Heart right ventricle (tissue), 16 donors: Measurements from ENCODE around the gene COX7A2L. TPM values are rescaled to one million over a fixed set of nuclear protein-coding genes. Genes with fewer than 3 reads are reported as not detected.

Experiments used
- ATAC-seq, 8 donors: fragments of 200-7000 bp; cut with Tn5 transposase; one replicate each; pipeline ENCODE4 v1.9.1; 2020; ENCODE audit warnings: mild to moderate bottlenecking in 8 of 8, moderate library complexity in 8 of 8, moderate number of reproducible peaks in 1 of 8
- DNase-seq, 2 donors: peaks; one replicate each; pipeline ENCODE4 v3.0.0-alpha.2; 2020
- H3K27ac ChIP-seq, 10 donors: fragments of 200-600 bp; sonication (generic) in 2 of 10; one replicate each; pipeline versions ENCODE4 v1.5.0 to v1.8.0; 2020 to 2022; ENCODE audit warnings: mild to moderate bottlenecking in 3 of 10
- H3K27me3 ChIP-seq, 7 donors: fragments of 200-600 bp; one replicate each; pipeline ENCODE4 v1.8.0; 2021 to 2022; ENCODE audit warnings: mild to moderate bottlenecking in 2 of 7
- H3K36me3 ChIP-seq, 9 donors: fragments of 200-600 bp; sonication (generic) in 1 of 9; one replicate each; pipeline versions ENCODE4 v1.5.0 to v1.8.0; 2020 to 2022; ENCODE audit warnings: mild to moderate bottlenecking in 2 of 9
- H3K4me1 ChIP-seq, 9 donors: fragments of 200-600 bp; sonication (generic) in 1 of 9; one replicate each; pipeline versions ENCODE4 v1.5.0 to v1.8.0; 2020 to 2022; ENCODE audit warnings: mild to moderate bottlenecking in 4 of 9
- H3K4me3 ChIP-seq, 10 donors: fragments of 200-600 bp; sonication (generic) in 2 of 10; one replicate each; pipeline versions ENCODE4 v1.5.0 to v1.8.0; 2020 to 2022; ENCODE audit warnings: mild to moderate bottlenecking in 7 of 10, moderate library complexity in 2 of 10
- H3K9me3 ChIP-seq, 11 donors: fragments of 200-600 bp in 10 of 11; sonication (generic) in 2 of 11; one replicate each; pipeline versions ENCODE4 v1.5.0 to v1.8.0; 2013 to 2022; ENCODE audit warnings: mild to moderate bottlenecking in 2 of 11, control low read depth in 1 of 11, moderate library complexity in 1 of 11
- CTCF ChIP-seq, 9 donors: fragments of 200-600 bp; sonication (generic) in 2 of 9; IDR thresholded peaks; one replicate each; pipeline versions ENCODE4 v1.5.0 to v1.8.0; 2021 to 2022; ENCODE audit warnings: antibody characterized with exemption in 9 of 9, mild to moderate bottlenecking in 5 of 9, moderate library complexity in 1 of 9
- WGBS, 2 donors: extraction: QIAGEN DNeasy Blood & Tissue Kit; methylation state at CpG; one replicate each; pipeline ENCODE4 v1.1.7; 2013; ENCODE audit warnings: inconsistent platforms in 1 of 2; 5-methylcytosine and 5-hydroxymethylcytosine counted together
- intact Hi-C, 10 donors: fragments of 100-400 bp; cut with DNase I; formaldehyde crosslinking; loops; one replicate each; pipeline versions ENCODE4 v1.11.1 to v1.14.2; 2022
- polyA plus RNA-seq, 2 donors: library from polyadenylated mRNA; stranded (reverse); fragments of 200-250 nt; gene quantifications; one replicate each; pipeline ENCODE4 v1.2.3, GENCODE V29; 2013
- total RNA-seq, 10 donors: library from RNA; stranded (reverse); fragmentation: NEBNext Ultra II Directional in 3 of 10; extraction: Animal tissue kit (Norgen Biotek cat#: 25700) in 3 of 10; gene quantifications; one replicate each; pipeline versions ENCODE4 v1.2.1 to v1.2.4, GENCODE V29; 2021 to 2023
- donor health status: Arrhythmogenic right ventricular cardiomyopathy.
- donor health status: ischemic (EF 13 %, LVEDD 7.1; RV severe dilation, severe dysfunction).
- donor health status: healthy with polysubstance abuse.
- donor health status: DM: no; HTN: yes; CAD: no.
- donor health status: DM: no; HTN: no; CAD: no.
- donor health status: ischemic (EF 25% LVEDD 6.9; RV normal size, moderate dysfunction).
- donor health status: ischemic (EF 25% LVEDD 5.7; RV mildly dilated, moderate dysfunction).
- donor health status: healthy.
- donor health status: DM: yes; HTN: yes; CAD: no.
- donor health status: Ischemic cardiomyopathy.
- donor health status: ischemic (EF 35%, LVEDD 5.7; RV mildly dilated, moderate dysfunction).
- donor health status: nonischemic (EF 11% LVEDD 7.7; RV severe dilation, severe dysfunction).
- donor health status: DM: yes; HTN: yes; CAD: no.
- donor health status: PGD.
- donor health status: ischemic (EF 29% LVEDD 5.4; RV normal size, mild dysfunction).
- donor health status: nonischemic (EF 23%, LVEDD 6.1; RV moderate dilation, normal function).

Gene COX7A2L
- total and polyA plus RNA-seq, 12 donors: 36.4 to 141 (median 106) TPM

GRCh38 chr2:42359965-42360483, 993 bp downstream of the COX7A2L start:
- Histone ChIP-seq H3K27me3 (no peaks in the 10 kb centered on the region), H3K27ac (peak overlapping the region in 8 of 10 donors; percentile 85 to 99 (median 96)), H3K36me3 (peaks cover 0 to 5% (median 0%) of the 10 kb centered on the region in 9 donors), H3K9me3 (no peaks in the 10 kb centered on the region), H3K4me1 (peaks cover 10 to 38% (median 34%) of the 10 kb centered on the region in 9 donors), H3K4me3 (peak overlapping the region; percentile 66 to 100 (median 89))
- intact Hi-C loops: loop anchor here in 7 of 10 donors (2.0 to 10.0 kb wide), 5 partner anchors 259 to 265 kb away; no protein-coding TSS in a partner anchor
- 9 to 11% methylated on average over 12 of the region's 12 CpGs for WGBS, 2 donors
- ATAC-seq (no peak), DNase-seq (no peak)
- TF ChIP-seq CTCF (IDR thresholded peaks at IDR 0.05): no peak

GRCh38 chr2:42359304-42359964, 1.6 kb downstream of the COX7A2L start:
- peak overlapping the region in 5 of 10 donors; percentile 95 to 99 (median 96) for H3K27ac ChIP-seq
- 46 to 47% methylated on average over 6 of the region's 6 CpGs for WGBS, 2 donors
- no peak for ATAC-seq
- no peaks in the 10 kb centered on the region for H3K27me3 ChIP-seq
- DNase-seq: no peak
- TF ChIP-seq CTCF (IDR thresholded peaks at IDR 0.05): no peak
- no peaks in the 10 kb centered on the region for H3K9me3 ChIP-seq
- H3K4me3 ChIP-seq: peak overlapping the region in 9 of 10 donors; percentile 66 to 100 (median 90)
- peaks cover 0 to 5% (median 0%) of the 10 kb centered on the region in 9 donors for H3K36me3 ChIP-seq
- peaks cover 10 to 43% (median 38%) of the 10 kb centered on the region in 9 donors for H3K4me1 ChIP-seq
- intact Hi-C loops: no loop called here

GRCh38 chr2:42353792-42354429, 7.1 kb downstream of the COX7A2L start:
- TF ChIP-seq CTCF (IDR thresholded peaks at IDR 0.05): no peak
- intact Hi-C loops: no loop called here
- Histone ChIP-seq H3K27me3 (no peaks in the 10 kb centered on the region), H3K9me3 (no peaks in the 10 kb centered on the region), H3K4me1 (peaks cover 4 to 40% (median 24%) of the 10 kb centered on the region in 9 donors), H3K36me3 (peaks cover 0 to 45% (median 26%) of the 10 kb centered on the region in 9 donors), H3K4me3 (no peak overlapping the region), H3K27ac (no peak overlapping the region)
- no peak for ATAC-seq
- 84 to 85% methylated on average over 5 of the region's 5 CpGs for WGBS, 2 donors
- no peak for DNase-seq

- Histone ChIP-seq H3K9me3 (no peaks in the 10 kb centered on the region), H3K27me3 (no peaks in the 10 kb centered on the region), H3K36me3 (peaks cover 0 to 61% (median 26%) of the 10 kb centered on the region in 9 donors), H3K4me3 (no peak overlapping the region), H3K4me1 (peaks cover 0 to 30% (median 10%) of the 10 kb centered on the region in 9 donors), H3K27ac (no peak overlapping the region)
- TF ChIP-seq CTCF (IDR thresholded peaks at IDR 0.05): no peak
- intact Hi-C loops: no loop called here
- ATAC-seq: no peak
- no peak for DNase-seq
- 88 to 96% methylated on average over 5 of the region's 5 CpGs for WGBS, 2 donors
Observed at GRCh38 chr2:42351864-42352263, 9.2 kb downstream of the COX7A2L start.
